ENCODE results near the gene PKIG. TPM values are rescaled to one million over a fixed set of nuclear protein-coding genes. Genes with fewer than 3 reads are reported as not detected.

The PKIG gene
- total and polyA plus RNA-seq, 11 donors = 155 to 286 (median 200) TPM

- WGBS, 4 donors = 57 to 65% (median 63%) methylated on average over 4 of the region's 4 CpGs
- ATAC-seq (no peak), DNase-seq (no peak)
- Histone ChIP-seq H3K36me3 (no peaks in the 10 kb centered on the region), H3K27ac (peak overlapping the region; percentile 15 to 83 (median 60)), H3K4me3 (peak overlapping the region in 2 of 12 donors; percentile 22 to 23), H3K4me1 (peaks cover 4 to 49% (median 31%) of the 10 kb centered on the region in 12 donors), H3K27me3 (no peaks in the 10 kb centered on the region), H3K9me3 (no peaks in the 10 kb centered on the region)
- TF ChIP-seq CTCF (IDR thresholded peaks at IDR 0.05) = no peak
- no peak for TF ChIP-seq POLR2A (IDR thresholded peaks at IDR 0.05)
- intact Hi-C loops (cut with DNase I) = loop anchor here in 1 of 10 donors (10.0 kb wide), 1 partner anchor 336 kb away; the partner anchor contains the start of gene YWHAB
Measured at GRCh38 chr20:44549123-44549522, 33.3 kb upstream of the PKIG start.

GRCh38 chr20:44552050-44552449, 30.3 kb upstream of the PKIG start:
- Histone ChIP-seq H3K27me3 (no peaks in the 10 kb centered on the region), H3K36me3 (no peaks in the 10 kb centered on the region), H3K9me3 (no peaks in the 10 kb centered on the region), H3K4me1 (peaks cover 4 to 63% (median 27%) of the 10 kb centered on the region in 12 donors), H3K4me3 (no peak overlapping the region), H3K27ac (peak overlapping the region in 7 of 12 donors; percentile 4 to 84 (median 53))
- whole genome bisulfite sequencing, 4 donors = 80 to 88% (median 84%) methylated on average over 4 of the region's 4 CpGs
- DNase-seq (no peak), ATAC-seq (no peak)
- intact Hi-C loops (cut with DNase I) = no loop called here
- no peak for TF ChIP-seq POLR2A (IDR thresholded peaks at IDR 0.05)
- TF ChIP-seq CTCF (IDR thresholded peaks at IDR 0.05) = no peak

GRCh38 chr20:44552568-44552949, 29.8 kb upstream of the PKIG start:
- Histone ChIP-seq H3K4me1 (peaks cover 4 to 62% (median 27%) of the 10 kb centered on the region in 12 donors), H3K27me3 (no peaks in the 10 kb centered on the region), H3K4me3 (no peak overlapping the region), H3K36me3 (no peaks in the 10 kb centered on the region), H3K27ac (peak overlapping the region in 11 of 12 donors; percentile 14 to 84 (median 53)), H3K9me3 (no peaks in the 10 kb centered on the region)
- intact Hi-C loops (cut with DNase I) = no loop called here
- TF ChIP-seq POLR2A (IDR thresholded peaks at IDR 0.05) (no peak), CTCF (IDR thresholded peaks at IDR 0.05) (no peak)
- 74 to 83% (median 80%) methylated on average over 3 of the region's 3 CpGs for WGBS, 4 donors
- ATAC-seq (no peak), DNase-seq (no peak)

- intact Hi-C loops (cut with DNase I) = no loop called here
- peak; percentile 47 to 78 (median 62) for ATAC-seq
- 48 to 63% (median 55%) methylated on average over 6 of the region's 6 CpGs for WGBS, 4 donors
Measured at GRCh38 chr20:44552950-44553908, 29.1 kb upstream of the PKIG start.

More at GRCh38 chr20:44552950-44553908, 29.1 kb upstream of the PKIG start:
- H3K9me3 ChIP-seq = no peaks in the 10 kb centered on the region
- H3K4me3 ChIP-seq = no peak overlapping the region
- H3K27ac ChIP-seq = peak overlapping the region; percentile 6 to 84 (median 52)
- no peak for TF ChIP-seq CTCF (IDR thresholded peaks at IDR 0.05)
- no peak for TF ChIP-seq POLR2A (IDR thresholded peaks at IDR 0.05)
- DNase-seq = no peak
- H3K27me3 ChIP-seq = no peaks in the 10 kb centered on the region
- peaks cover 2 to 55% (median 22%) of the 10 kb centered on the region in 12 donors for H3K4me1 ChIP-seq
- H3K36me3 ChIP-seq = no peaks in the 10 kb centered on the region

Data from heart left ventricle (tissue), 16 donors.